Endothelial cell of umbilical vein (primary cell): ENCODE data around the gene RAB9B. TPM values are rescaled to one million over a fixed set of nuclear protein-coding genes. Genes with fewer than 3 reads are reported as not detected.

Source experiments
- BruUV-seq: library from RNA; stranded (reverse); fragments of 400-500 nt; replicated peaks from 2 replicates; lab custom pipeline; 2021; lab: Mats Ljungman, UMichigan
- CTCF ChIA-PET: fragments of 300-600, 350-600 bp; sonication (Branson Sonifier 250); formaldehyde crosslinking; loops from one replicate; lab custom pipeline; 2021; ENCODE audit warnings: antibody characterized with exemption, inconsistent platforms; lab: Charles Lee
- POLR2A ChIA-PET: fragments of 300-600, 350-600 bp; sonication (Branson Sonifier 250); formaldehyde crosslinking; loops from one replicate; lab custom pipeline; 2021; ENCODE audit warnings: antibody characterized with exemption, inconsistent platforms; lab: Charles Lee
- DNase-seq: peaks from one replicate; pipeline ENCODE4 v3.0.0-alpha.2; 2011; ENCODE audit warnings: low read depth, low spot score
- FAIRE-seq: peaks from 2 replicates; lab custom pipeline; 2011; peaks lifted over from hg19 to GRCh38; lab: Jason Lieb, UNC
- H2AFZ ChIP-seq: 2 replicates; pipeline ENCODE4 v1.6.0; 2012; ENCODE audit warnings: low read depth, low read length, control low read depth, inconsistent platforms
- H3K27ac ChIP-seq: 2 replicates; pipeline ENCODE4 v1.5.1; 2011; ENCODE audit warnings: low read depth, mild to moderate bottlenecking, control low read depth, low read length, moderate library complexity; ENCODE audit not compliant: insufficient read depth
- H3K27me3 ChIP-seq, 2 experiments: 2 replicates each; pipeline versions ENCODE4 v1.6.0 to v1.6.1; 2011; ENCODE audit warnings: low read length in 2 of 2, mixed read lengths in 1 of 2; ENCODE audit not compliant: control insufficient read depth in 2 of 2, insufficient read depth in 2 of 2
- H3K36me3 ChIP-seq, 2 experiments: 2 replicates in 1 of 2; 3 replicates in 1 of 2; pipeline ENCODE4 v1.5.1; 2011; ENCODE audit warnings: low read length in 2 of 2, mild to moderate bottlenecking in 1 of 2, moderate library complexity in 1 of 2; ENCODE audit not compliant: control insufficient read depth in 2 of 2, insufficient read depth in 2 of 2; ENCODE audit errors: extremely low read depth in 1 of 2
- H3K4me1 ChIP-seq: 3 replicates; pipeline ENCODE4 v1.5.1; 2011; ENCODE audit warnings: mild to moderate bottlenecking, low read length; ENCODE audit not compliant: control insufficient read depth, insufficient read depth; ENCODE audit errors: extremely low read depth
- H3K4me2 ChIP-seq: 2 replicates; pipeline ENCODE4 v1.6.1; 2011; ENCODE audit warnings: low read length, control low read depth, mixed read lengths; ENCODE audit not compliant: insufficient read depth
- H3K4me3 ChIP-seq, 3 experiments: fragments of 200-600 bp in 1 of 3; sonication (generic), shearing (Covaris generic) in 1 of 3; replicated peaks in 1 of 3; 2 replicates each; pipeline ENCODE4 v1.5.1; 2011 to 2016; ENCODE audit warnings: control low read depth in 3 of 3, low read length in 3 of 3, mild to moderate bottlenecking in 2 of 3, inconsistent platforms in 1 of 3, low read depth in 1 of 3, moderate library complexity in 1 of 3; ENCODE audit not compliant: insufficient read depth in 1 of 3
- H3K79me2 ChIP-seq: 2 replicates; pipeline ENCODE4 v1.6.0; 2012; ENCODE audit warnings: low read length, inconsistent platforms; ENCODE audit not compliant: control insufficient read depth, insufficient read depth
- H3K9ac ChIP-seq: replicated peaks from 2 replicates; pipeline ENCODE3; 2011; ENCODE audit warnings: low read length, control low read depth; ENCODE audit not compliant: insufficient read depth; ENCODE audit errors: extremely low read depth
- H3K9me1 ChIP-seq: replicated peaks from 3 replicates; pipeline ENCODE4 v1.6.0; 2011; ENCODE audit warnings: mild to moderate bottlenecking, low read length; ENCODE audit not compliant: control insufficient read depth, insufficient read depth; ENCODE audit errors: extremely low read depth
- H3K9me3 ChIP-seq: replicated peaks from 2 replicates; pipeline ENCODE4 v1.5.1; 2012; ENCODE audit warnings: low read length, inconsistent platforms; ENCODE audit not compliant: control insufficient read depth, insufficient read depth
- H4K20me1 ChIP-seq: replicated peaks from 2 replicates; pipeline ENCODE3; 2011; ENCODE audit warnings: mild to moderate bottlenecking, low read length; ENCODE audit not compliant: control insufficient read depth, insufficient read depth; ENCODE audit errors: extremely low read depth
- EZH2 ChIP-seq: IDR thresholded peaks from 2 replicates; pipeline ENCODE4 v1.6.1; 2012; ENCODE audit warnings: borderline replicate concordance, low read depth, mild to moderate bottlenecking, moderate library complexity, low read length, inconsistent platforms; ENCODE audit not compliant: severe bottlenecking
- FOS ChIP-seq: IDR thresholded peaks from 2 replicates; pipeline ENCODE4 v1.6.1; 2011; ENCODE audit warnings: mild to moderate bottlenecking, low read length, moderate library complexity, borderline replicate concordance; ENCODE audit not compliant: insufficient read depth
- GATA2 ChIP-seq: IDR thresholded peaks from 2 replicates; pipeline ENCODE4 v1.7.0; 2011; ENCODE audit warnings: low read depth, mild to moderate bottlenecking, moderate library complexity, mixed read lengths, low read length; ENCODE audit not compliant: insufficient read length, insufficient read depth
- JUN ChIP-seq: IDR thresholded peaks from 2 replicates; pipeline ENCODE4 v1.6.1; 2011; ENCODE audit warnings: borderline replicate concordance, low read depth; ENCODE audit not compliant: insufficient read length, insufficient read depth
- MYC ChIP-seq: IDR thresholded peaks from one replicate; pipeline ENCODE4 v1.6.1; 2011; ENCODE audit warnings: mild to moderate bottlenecking, low read depth, low read length
- POLR2A ChIP-seq: IDR thresholded peaks from 2 replicates; pipeline ENCODE4 v1.6.1; 2012; ENCODE audit warnings: low read depth, mild to moderate bottlenecking, control low read depth, low read length
- POLR2AphosphoS5 ChIP-seq: IDR thresholded peaks from 2 replicates; pipeline ENCODE4 v1.6.1; 2012; ENCODE audit warnings: low read depth, mild to moderate bottlenecking, control low read depth, low read length, moderate library complexity; ENCODE audit not compliant: insufficient read depth
- dilution Hi-C: fragments of 300-500 bp; cut with MboI; formaldehyde crosslinking; loops from one replicate; pipeline ENCODE4 v1.15.0; 2019; ENCODE audit warnings: low sequenced_read_pairs; ENCODE audit not compliant: extremely low pct_ligation_motif_present
- intact Hi-C: fragments of 100-400 bp; cut with micrococcal nuclease; formaldehyde crosslinking; loops from one replicate; pipeline ENCODE4 v1.10.0; 2022
- polyA plus RNA-seq, 4 experiments: library from polyadenylated mRNA; depleted of rRNA in 3 of 4; stranded (reverse) in 3 of 4; unstranded in 1 of 4; fragments of >200 nt; gene quantifications; 2 replicates each; pipeline versions ENCODE4 v1.2.1 to v1.2.3, GENCODE V29; 2011 to 2012; ENCODE audit warnings: missing spikeins in 1 of 4
- total RNA-seq: library from RNA; stranded (reverse); gene quantifications from 2 replicates; pipeline ENCODE4 v1.2.3, GENCODE V29; 2021
- TF ChIP-seq, protein P1 (sequence below), 2 donors: IDR thresholded peaks; 1 replicate in 1 of 2; 2 replicates in 1 of 2; pipeline ENCODE4 v1.5.1; 2011; ENCODE audit warnings: low read length in 2 of 2, mild to moderate bottlenecking in 2 of 2, moderate library complexity in 2 of 2, control low read depth in 1 of 2, inconsistent platforms in 1 of 2, low read depth in 1 of 2; ENCODE audit not compliant: insufficient read depth in 1 of 2; ENCODE audit errors: extremely low read depth in 1 of 2
- TF ChIP-seq, protein P2 (sequence below): IDR thresholded peaks from 2 replicates; pipeline ENCODE4 v1.6.1; 2011; ENCODE audit not compliant: insufficient read depth, insufficient read length

The RAB9B gene
- total and polyA plus RNA-seq, 2 donors (not counting 3 experiments of a cell fraction or from before 2014, with no cell fraction given) = 0.18 to 0.55 TPM

DNA sequence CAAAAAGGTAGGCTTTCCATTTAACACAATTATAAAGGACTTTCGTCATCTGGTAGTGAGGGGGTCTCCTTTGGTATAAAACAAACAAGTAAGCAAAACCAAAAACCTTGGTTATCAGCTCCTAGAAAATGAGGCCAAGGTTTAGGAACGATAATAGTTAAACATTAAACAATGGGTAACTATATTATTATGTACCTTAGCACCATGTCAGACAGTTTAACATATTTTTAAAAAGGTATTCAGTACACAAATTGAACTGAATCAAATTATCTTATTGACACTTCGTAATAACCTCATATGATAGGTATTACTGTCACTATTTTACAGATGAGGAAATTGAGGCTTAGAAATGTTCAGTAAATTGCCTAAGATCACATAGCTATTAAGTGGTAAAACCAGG is 32.1 kb upstream of the RAB9B start:
- no peak for FAIRE-seq
- intact Hi-C loops = no loop called here
- POLR2A ChIA-PET = no interaction called here

More for the DNA sequence above, 32.1 kb upstream of the RAB9B start:
- Histone ChIP-seq H3K4me3 (no peak overlapping the region), H2AFZ (no peak overlapping the region), H3K27ac (no peak overlapping the region), H3K36me3 (no peaks in the 10 kb centered on the region), H3K79me2 (no peaks in the 10 kb centered on the region), H3K27me3 (no peaks in the 10 kb centered on the region), H3K9me1 (no peaks in the 10 kb centered on the region), H3K9me3 (no peaks in the 10 kb centered on the region), H3K4me1 (no peaks in the 10 kb centered on the region), H4K20me1 (no peaks in the 10 kb centered on the region), H3K9ac (no peak overlapping the region), H3K4me2 (no peak overlapping the region)
- dilution Hi-C loops = no loop called here
- TF ChIP-seq MYC (no peak), EZH2 (no peak), GATA2 (no peak), FOS (no peak), POLR2AphosphoS5 (no peak), JUN (no peak), POLR2A (no peak)
- TF ChIP-seq, protein P1, sequence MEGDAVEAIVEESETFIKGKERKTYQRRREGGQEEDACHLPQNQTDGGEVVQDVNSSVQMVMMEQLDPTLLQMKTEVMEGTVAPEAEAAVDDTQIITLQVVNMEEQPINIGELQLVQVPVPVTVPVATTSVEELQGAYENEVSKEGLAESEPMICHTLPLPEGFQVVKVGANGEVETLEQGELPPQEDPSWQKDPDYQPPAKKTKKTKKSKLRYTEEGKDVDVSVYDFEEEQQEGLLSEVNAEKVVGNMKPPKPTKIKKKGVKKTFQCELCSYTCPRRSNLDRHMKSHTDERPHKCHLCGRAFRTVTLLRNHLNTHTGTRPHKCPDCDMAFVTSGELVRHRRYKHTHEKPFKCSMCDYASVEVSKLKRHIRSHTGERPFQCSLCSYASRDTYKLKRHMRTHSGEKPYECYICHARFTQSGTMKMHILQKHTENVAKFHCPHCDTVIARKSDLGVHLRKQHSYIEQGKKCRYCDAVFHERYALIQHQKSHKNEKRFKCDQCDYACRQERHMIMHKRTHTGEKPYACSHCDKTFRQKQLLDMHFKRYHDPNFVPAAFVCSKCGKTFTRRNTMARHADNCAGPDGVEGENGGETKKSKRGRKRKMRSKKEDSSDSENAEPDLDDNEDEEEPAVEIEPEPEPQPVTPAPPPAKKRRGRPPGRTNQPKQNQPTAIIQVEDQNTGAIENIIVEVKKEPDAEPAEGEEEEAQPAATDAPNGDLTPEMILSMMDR (IDR thresholded peaks at IDR 0.05; ENCODE audit: extremely low read depth in 1 of 2, insufficient read depth in 1 of 2, low read depth in 1 of 2, low read length in 2 of 2) = no peak
- TF ChIP-seq, protein P2, sequence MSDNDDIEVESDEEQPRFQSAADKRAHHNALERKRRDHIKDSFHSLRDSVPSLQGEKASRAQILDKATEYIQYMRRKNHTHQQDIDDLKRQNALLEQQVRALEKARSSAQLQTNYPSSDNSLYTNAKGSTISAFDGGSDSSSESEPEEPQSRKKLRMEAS = no peak
- no TSS peak for BruUV-seq
- CTCF ChIA-PET = no interaction called here
- no peak for DNase-seq
